GM19438 (cell line): ENCODE data around the gene FEM1B.
"Not testable (repeated sequence)": the region's sequence is repeated elsewhere in the genome, so short reads cannot be mapped to it uniquely, and the experiment has no call there.

Experiments
- ATAC-seq: cut with Tn5 transposase; IDR thresholded peaks from one replicate; pipeline ENCODE4 v1.9.1; 2021; ENCODE audit warnings: low read depth; ENCODE audit not compliant: unreplicated experiment

The FEM1B gene

GRCh38 chr15:68277603-68278344 lies at the start of gene FEM1B:
Gene FEM1B, plus strand, starts transcription at chr15:68277745. Its CDS starts 673 bp downstream, at chr15:68278418.
- ATAC-seq: peak; percentile 76

- no peak for ATAC-seq
Measured at GRCh38 chr15:68228143-68228970, 49.2 kb upstream of the FEM1B start.

- ATAC-seq: peak; percentile 16
Measured at GRCh38 chr15:68228971-68229385, 48.6 kb upstream of the FEM1B start.

GRCh38 chr15:68229386-68230156 lies 48.0 kb upstream of the FEM1B start, which contains the start of gene CLN6:
Gene CLN6, minus strand, starts transcription at chr15:68229728. Its CDS starts 144 bp downstream, at chr15:68229584.
- peak; percentile 70 for ATAC-seq

- ATAC-seq: no peak
Measured at GRCh38 chr15:68230157-68231100, 47.1 kb upstream of the FEM1B start.

GRCh38 chr15:68231102-68231818 lies 46.3 kb upstream of the FEM1B start:
- ATAC-seq: no peak

GRCh38 chr15:68232449-68232848 lies 45.1 kb upstream of the FEM1B start:
- ATAC-seq: no peak

- ATAC-seq: no peak
Measured at GRCh38 chr15:68232937-68233336, 44.6 kb upstream of the FEM1B start.

- ATAC-seq: no peak
Measured at GRCh38 chr15:68234060-68234459, 43.5 kb upstream of the FEM1B start.

- not testable (repeated sequence) for ATAC-seq
Measured at GRCh38 chr15:68234520-68234919, 43.0 kb upstream of the FEM1B start.

GRCh38 chr15:68235022-68235421 lies 42.5 kb upstream of the FEM1B start:
- no peak for ATAC-seq

GRCh38 chr15:68239025-68239424 lies 38.5 kb upstream of the FEM1B start:
- ATAC-seq: no peak

- no peak for ATAC-seq
Measured at GRCh38 chr15:68241088-68241935, 36.2 kb upstream of the FEM1B start.

- no peak for ATAC-seq
Measured at GRCh38 chr15:68244235-68244634, 33.3 kb upstream of the FEM1B start.

GRCh38 chr15:68249058-68249713 lies 28.4 kb upstream of the FEM1B start:
- no peak for ATAC-seq

- ATAC-seq: no peak
Measured at GRCh38 chr15:68252925-68253534, 24.5 kb upstream of the FEM1B start.
